Measurements from ENCODE around the gene TBC1D19. TPM values are rescaled to one million over a fixed set of nuclear protein-coding genes. Genes with fewer than 3 reads are reported as not detected.

Gene TBC1D19
- total RNA-seq, 1 donor from 2014 or later: 5.2 TPM

GRCh38 chr4:26594778-26595177 lies 10.9 kb downstream of the TBC1D19 start:
- no peak for DNase-seq

GRCh38 chr4:26596843-26597242 lies 13.0 kb downstream of the TBC1D19 start:
- Mint-ChIP-seq H3K4me3 (no peak overlapping the region), H3K9me3 (peaks cover 5% of the 10 kb centered on the region), H3K36me3 (ENCODE audit: low read depth) (no peaks in the 10 kb centered on the region), H3K27ac (no peak overlapping the region), H3K4me1 (no peaks in the 10 kb centered on the region), H3K27me3 (no peaks in the 10 kb centered on the region)
- no peak for ATAC-seq (ENCODE audit: low read depth)
- no peak for TF ChIP-seq CTCF (IDR thresholded peaks at IDR 0.05)
- ChIA-PET CTCF (no interaction called here), POLR2A (no interaction called here)
- intact Hi-C loops (cut with micrococcal nuclease): no loop called here
- DNase-seq: no peak

More at GRCh38 chr4:26594778-26595177, 10.9 kb downstream of the TBC1D19 start:
- peaks cover 1% of the 10 kb centered on the region for H3K36me3 Mint-ChIP-seq (ENCODE audit: low read depth)
- ATAC-seq (ENCODE audit: low read depth): no peak
- ChIA-PET POLR2A (no interaction called here), CTCF (no interaction called here)
- no peaks in the 10 kb centered on the region for H3K27me3 Mint-ChIP-seq
- TF ChIP-seq CTCF (IDR thresholded peaks at IDR 0.05): no peak
- H3K9me3 Mint-ChIP-seq: no peaks in the 10 kb centered on the region
- H3K27ac Mint-ChIP-seq: no peak overlapping the region
- H3K4me3 Mint-ChIP-seq: no peak overlapping the region
- H3K4me1 Mint-ChIP-seq: no peaks in the 10 kb centered on the region
- intact Hi-C loops (cut with micrococcal nuclease): no loop called here

- peaks cover 5% of the 10 kb centered on the region for H3K9me3 Mint-ChIP-seq
- no peak overlapping the region for H3K27ac Mint-ChIP-seq
- no peaks in the 10 kb centered on the region for H3K36me3 Mint-ChIP-seq (ENCODE audit: low read depth)
- intact Hi-C loops (cut with micrococcal nuclease): no loop called here
- no peak overlapping the region for H3K4me3 Mint-ChIP-seq
- ATAC-seq (ENCODE audit: low read depth): no peak
- H3K4me1 Mint-ChIP-seq: no peaks in the 10 kb centered on the region
- ChIA-PET CTCF (no interaction called here), POLR2A (no interaction called here)
- H3K27me3 Mint-ChIP-seq: no peaks in the 10 kb centered on the region
- no peak for TF ChIP-seq CTCF (IDR thresholded peaks at IDR 0.05)
- DNase-seq: no peak
Measured at GRCh38 chr4:26601204-26601603, 17.3 kb downstream of the TBC1D19 start.

- Mint-ChIP-seq H3K27ac (no peak overlapping the region), H3K36me3 (ENCODE audit: low read depth) (no peaks in the 10 kb centered on the region), H3K4me1 (peaks cover 8% of the 10 kb centered on the region), H3K27me3 (no peaks in the 10 kb centered on the region), H3K9me3 (no peaks in the 10 kb centered on the region), H3K4me3 (no peak overlapping the region)
- no peak for ATAC-seq (ENCODE audit: low read depth)
- TF ChIP-seq CTCF (IDR thresholded peaks at IDR 0.05): no peak
- no peak for DNase-seq
- ChIA-PET CTCF (no interaction called here), POLR2A (no interaction called here)
- intact Hi-C loops (cut with micrococcal nuclease): no loop called here
Measured at GRCh38 chr4:26607776-26608175, 23.9 kb downstream of the TBC1D19 start.

GRCh38 chr4:26609391-26609790 lies 25.5 kb downstream of the TBC1D19 start:
- no peak for ATAC-seq (ENCODE audit: low read depth)
- no peak for DNase-seq
- Mint-ChIP-seq H3K36me3 (ENCODE audit: low read depth) (no peaks in the 10 kb centered on the region), H3K9me3 (no peaks in the 10 kb centered on the region), H3K4me1 (peaks cover 8% of the 10 kb centered on the region), H3K27ac (no peak overlapping the region), H3K4me3 (no peak overlapping the region), H3K27me3 (no peaks in the 10 kb centered on the region)
- ChIA-PET CTCF (no interaction called here), POLR2A (no interaction called here)
- no peak for TF ChIP-seq CTCF (IDR thresholded peaks at IDR 0.05)
- intact Hi-C loops (cut with micrococcal nuclease): no loop called here

Measured in activated B cell treated with CpG ODN at 0.5 μM for 24 hours (primary cell).